Measurements from ENCODE around the gene GOLGA8S.
"Not testable (repeated sequence)": the region's sequence is repeated elsewhere in the genome, so short reads cannot be mapped to it uniquely, and the experiment has no call there.

GOLGA8S gene

GRCh38 chr15:23354448-23354847, at the start of gene GOLGA8S:
Gene GOLGA8S (plus strand): TSS chr15:23354748. CDS start chr15:23354810, 62 bp downstream.
- DNase-seq (ENCODE audit: low read depth in 3 of 3), result not testable (repeated sequence)

DNA sequence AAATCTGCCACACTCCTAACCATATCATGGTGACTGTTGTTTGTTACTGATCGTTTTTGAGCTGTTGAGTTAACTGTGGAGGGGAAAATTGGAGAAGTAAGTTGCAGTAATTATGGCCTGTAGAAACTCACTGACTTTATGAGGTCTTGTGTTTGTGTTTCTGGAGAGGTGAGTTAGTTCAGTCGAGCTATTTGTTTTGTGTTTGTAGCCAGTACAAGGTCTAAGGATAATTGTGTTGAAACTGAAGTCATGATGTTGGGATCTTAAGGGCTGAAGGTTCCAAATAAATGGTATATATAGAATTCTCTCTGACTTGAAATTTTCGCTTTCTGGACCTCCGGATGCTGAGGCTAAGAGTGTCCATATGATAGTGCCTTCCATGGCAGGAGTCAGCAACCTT, 49.7 kb upstream of the GOLGA8S start:
- not testable (repeated sequence) for DNase-seq (ENCODE audit: low read depth in 3 of 3)

- not testable (repeated sequence) for DNase-seq (ENCODE audit: low read depth in 3 of 3)
Observed at GRCh38 chr15:23305921-23306320, 48.6 kb upstream of the GOLGA8S start.

DNA sequence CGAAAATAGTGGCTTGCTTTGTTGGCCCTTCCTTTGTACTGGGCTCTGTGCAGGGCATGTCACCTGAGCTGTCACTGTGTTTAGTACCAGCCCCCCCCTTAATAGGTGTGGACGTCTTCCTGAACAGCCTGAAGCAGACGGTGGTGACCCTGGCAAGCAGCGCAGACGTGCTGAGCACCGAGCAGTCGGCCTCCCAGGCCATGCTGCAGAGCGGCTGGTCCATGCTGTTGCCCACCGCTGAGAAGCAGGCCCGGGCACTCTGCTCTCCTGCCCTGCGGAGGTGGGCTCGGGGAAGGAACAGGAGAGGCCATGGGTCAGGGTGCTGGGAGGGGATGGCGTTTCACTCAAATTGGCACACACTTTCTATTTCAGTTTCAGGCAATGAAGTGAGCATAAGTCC, 43.3 kb upstream of the GOLGA8S start:
- not testable (repeated sequence) for DNase-seq (ENCODE audit: low read depth in 3 of 3)

GRCh38 chr15:23334096-23334495, 20.5 kb upstream of the GOLGA8S start, which contains the start of gene GOLGA6L26:
Gene GOLGA6L26 (minus strand): TSS chr15:23334196. CDS start chr15:23334135, 61 bp downstream.
- not testable (repeated sequence) for DNase-seq (ENCODE audit: low read depth in 3 of 3)

GRCh38 chr15:23362622-23363021, 8.1 kb downstream of the GOLGA8S start:
- not testable (repeated sequence) for DNase-seq (ENCODE audit: low read depth in 3 of 3)

GRCh38 chr15:23364261-23364660, 9.7 kb downstream of the GOLGA8S start:
- not testable (repeated sequence) for DNase-seq (ENCODE audit: low read depth in 3 of 3)

DNA sequence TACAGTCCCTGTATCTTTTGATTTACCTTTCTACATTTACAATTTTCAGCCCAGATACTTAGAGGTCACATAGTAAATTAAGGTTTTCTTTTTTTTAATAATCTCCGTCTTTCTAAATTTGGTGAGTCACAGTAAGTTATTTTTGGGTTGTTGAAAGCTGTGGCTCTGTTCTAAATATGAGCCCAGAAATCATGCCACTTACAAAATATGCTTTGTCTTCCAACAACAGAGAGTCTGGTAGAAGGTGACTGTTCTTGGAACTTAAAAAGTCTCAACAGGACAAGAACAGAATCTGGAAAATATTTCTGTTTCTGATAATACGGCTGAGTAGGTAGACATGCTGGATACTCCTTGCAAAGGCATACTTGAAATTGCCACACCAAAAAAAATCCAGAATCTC, 16.0 kb downstream of the GOLGA8S start:
- no peak for DNase-seq (ENCODE audit: low read depth in 3 of 3)

- not testable (repeated sequence) for DNase-seq (ENCODE audit: low read depth in 3 of 3)
Observed at GRCh38 chr15:23371134-23371533, 16.6 kb downstream of the GOLGA8S start.

DNA sequence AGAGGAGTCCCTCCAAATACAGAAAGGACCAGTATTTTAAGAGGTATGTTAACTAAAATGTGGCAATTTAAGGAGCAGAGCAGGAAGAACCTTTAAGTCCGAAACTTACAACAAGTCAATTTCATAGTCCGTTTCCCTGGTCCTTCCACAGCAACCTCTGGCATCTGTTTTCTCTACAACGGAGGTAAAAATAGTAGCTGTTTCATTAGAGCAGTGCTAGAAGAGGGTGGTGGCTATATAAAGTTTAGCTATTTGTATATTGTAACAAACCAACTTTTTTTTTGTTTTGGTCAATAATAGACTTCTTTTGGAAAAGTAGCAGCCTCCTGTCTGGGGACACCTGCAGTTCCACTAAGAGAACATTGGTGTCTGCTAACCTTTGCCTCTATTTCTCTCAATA, 17.3 kb downstream of the GOLGA8S start:
- not testable (repeated sequence) for DNase-seq (ENCODE audit: low read depth in 3 of 3)

DNA sequence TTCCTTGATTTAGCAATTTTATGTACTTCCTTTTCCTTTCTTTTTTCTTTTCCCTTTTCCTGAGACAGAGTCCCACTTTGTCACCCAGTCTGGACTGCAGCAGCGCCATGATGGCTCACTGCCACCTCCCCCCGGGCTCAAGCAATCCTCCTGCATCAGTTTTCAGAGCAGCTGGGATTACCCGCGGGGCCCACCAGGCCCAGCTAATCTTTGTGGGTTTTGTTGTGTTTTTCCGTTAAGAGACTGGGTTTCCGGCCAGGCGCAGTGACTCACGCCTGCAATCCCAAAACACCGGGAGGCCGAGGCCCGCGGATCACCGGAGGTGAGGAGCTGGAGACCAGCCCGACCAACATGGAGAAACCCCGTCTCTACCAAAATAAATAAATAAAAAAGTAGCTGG, 17.7 kb downstream of the GOLGA8S start:
- no peak for DNase-seq (ENCODE audit: low read depth in 3 of 3)

DNA sequence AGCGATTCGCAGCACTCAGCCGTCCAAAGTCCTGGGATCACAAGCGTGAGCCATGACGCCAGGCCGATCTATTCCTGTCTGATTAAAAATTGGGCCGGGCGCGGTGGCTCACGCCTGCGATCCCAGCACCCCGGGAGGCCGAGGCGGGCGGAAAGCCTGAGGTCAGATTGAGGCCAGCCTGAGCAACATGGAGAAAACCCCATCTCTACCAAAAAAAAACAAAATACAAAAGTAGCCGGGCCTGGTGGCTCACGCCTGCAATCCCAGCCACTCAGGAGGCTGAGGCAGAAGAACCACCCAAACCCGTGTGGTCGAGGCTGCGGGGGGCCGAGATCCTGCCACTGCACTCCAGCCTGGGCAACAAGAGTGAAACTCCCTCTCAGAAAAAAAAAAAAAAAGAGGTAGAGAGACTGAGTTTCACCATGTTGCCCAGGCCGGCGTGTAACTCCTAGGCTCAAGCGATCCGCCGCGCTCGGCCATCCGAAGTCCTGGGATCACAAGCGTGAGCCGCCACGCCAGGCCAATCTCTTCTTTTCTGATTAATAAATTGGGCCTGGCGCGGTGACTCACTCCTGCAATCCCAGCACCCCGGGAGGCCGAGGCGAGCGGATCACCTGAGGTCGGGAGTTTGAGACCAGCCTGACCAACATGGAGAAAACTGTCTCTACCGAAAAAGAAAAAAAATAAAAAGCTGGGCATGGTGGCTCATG, 18.5 kb downstream of the GOLGA8S start:
- DNase-seq (ENCODE audit: low read depth in 3 of 3), result not testable (repeated sequence)

DNA sequence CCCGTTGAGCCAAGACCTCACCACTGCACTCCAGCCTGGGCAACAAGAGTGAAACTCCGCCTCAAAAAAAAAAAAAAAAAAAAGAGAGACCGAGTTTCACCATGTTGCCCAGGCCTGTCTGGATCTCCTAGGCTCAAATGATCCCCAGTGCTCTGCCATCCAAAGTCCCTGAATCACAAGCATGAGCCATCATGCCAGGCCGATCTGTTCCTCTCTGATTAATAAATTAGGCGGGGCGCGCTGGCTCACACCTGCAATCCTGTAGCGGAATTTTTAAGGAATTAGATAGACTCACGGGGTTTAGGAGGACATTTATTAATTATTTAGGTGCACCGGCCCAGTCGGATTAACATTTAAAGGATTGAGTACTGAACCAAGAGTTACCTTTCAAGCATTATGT, 19.7 kb downstream of the GOLGA8S start:
- not testable (repeated sequence) for DNase-seq (ENCODE audit: low read depth in 3 of 3)

DNA sequence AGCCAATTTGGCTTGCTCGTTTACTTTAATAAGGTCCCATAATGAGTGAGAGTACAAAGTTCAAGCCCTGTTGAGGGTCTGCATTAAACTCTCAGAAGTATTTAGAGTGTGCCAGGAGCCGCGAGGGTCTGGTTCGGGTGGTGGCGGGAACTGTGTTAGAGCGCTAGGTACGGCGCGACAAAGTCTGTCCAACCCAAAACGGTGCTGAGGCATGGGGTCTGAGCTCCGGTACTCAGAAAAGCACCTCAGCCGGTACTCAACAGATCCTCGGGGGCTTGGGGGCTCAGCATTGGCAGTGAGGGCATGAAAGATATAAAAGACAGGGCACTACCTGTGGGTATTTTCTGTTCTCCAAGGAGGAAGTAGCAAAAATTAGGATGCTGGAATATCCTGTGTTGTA, 24.4 kb downstream of the GOLGA8S start:
- DNase-seq (ENCODE audit: low read depth in 3 of 3), result not testable (repeated sequence)

GRCh38 chr15:23380700-23381099, 26.2 kb downstream of the GOLGA8S start:
- DNase-seq (ENCODE audit: low read depth in 3 of 3), result not testable (repeated sequence)

GRCh38 chr15:23381192-23381591, 26.6 kb downstream of the GOLGA8S start:
- not testable (repeated sequence) for DNase-seq (ENCODE audit: low read depth in 3 of 3)

- DNase-seq (ENCODE audit: low read depth in 3 of 3), result no peak
Observed at GRCh38 chr15:23384371-23384770, 29.8 kb downstream of the GOLGA8S start.

GRCh38 chr15:23385886-23386430, 31.4 kb downstream of the GOLGA8S start:
- DNase-seq (ENCODE audit: low read depth in 3 of 3), result no peak

DNA sequence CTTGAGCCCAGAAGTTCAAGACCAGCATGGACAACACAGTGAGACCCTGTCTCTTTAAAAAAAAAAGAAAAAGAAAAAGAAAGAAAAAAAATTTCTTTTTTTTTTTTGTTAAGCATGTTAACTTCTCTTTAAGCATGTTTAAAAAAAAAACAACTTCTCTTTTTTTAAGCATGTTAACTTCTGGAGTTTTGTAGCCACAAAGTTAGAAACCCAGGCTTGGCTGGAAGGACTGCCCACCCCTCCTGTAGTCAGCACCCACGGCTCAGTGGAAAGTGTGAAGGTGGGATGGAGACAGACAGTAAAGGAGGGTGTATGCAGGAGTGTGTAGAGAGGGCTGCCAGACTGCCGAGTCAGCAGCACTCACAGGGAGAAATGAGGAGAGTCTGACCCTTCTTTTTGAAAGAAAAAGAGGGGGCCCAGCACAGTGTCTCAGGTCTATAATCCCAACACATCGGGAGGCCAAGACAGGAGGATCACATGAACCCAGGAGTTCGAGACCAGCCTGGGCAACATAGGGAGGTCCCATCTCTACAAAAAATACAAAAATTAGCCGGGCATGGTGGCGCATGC, 33.2 kb downstream of the GOLGA8S start:
- no peak for DNase-seq (ENCODE audit: low read depth in 3 of 3)

GRCh38 chr15:23395030-23395692, 40.6 kb downstream of the GOLGA8S start:
- DNase-seq (ENCODE audit: low read depth in 3 of 3), result no peak

DNA sequence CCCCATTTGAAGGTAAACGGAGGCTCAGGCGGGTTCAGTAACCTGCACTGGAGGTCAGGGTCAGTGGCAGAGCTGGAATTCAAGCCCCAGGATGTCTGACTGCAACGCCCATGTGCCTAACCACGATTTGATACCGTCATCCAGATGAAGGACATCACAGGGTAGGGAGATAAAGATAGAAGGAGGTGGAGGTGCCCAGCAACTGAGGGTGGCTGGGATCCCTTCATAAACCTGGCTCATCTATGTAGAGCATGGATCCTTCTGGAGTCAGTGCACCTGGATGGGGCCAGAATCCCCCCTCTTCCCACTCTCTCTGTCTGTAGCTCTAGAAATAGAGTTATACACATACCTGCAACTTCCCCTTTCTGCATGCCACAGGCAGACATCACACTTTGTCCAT, 41.3 kb downstream of the GOLGA8S start:
- no peak for DNase-seq (ENCODE audit: low read depth in 3 of 3)

DNA sequence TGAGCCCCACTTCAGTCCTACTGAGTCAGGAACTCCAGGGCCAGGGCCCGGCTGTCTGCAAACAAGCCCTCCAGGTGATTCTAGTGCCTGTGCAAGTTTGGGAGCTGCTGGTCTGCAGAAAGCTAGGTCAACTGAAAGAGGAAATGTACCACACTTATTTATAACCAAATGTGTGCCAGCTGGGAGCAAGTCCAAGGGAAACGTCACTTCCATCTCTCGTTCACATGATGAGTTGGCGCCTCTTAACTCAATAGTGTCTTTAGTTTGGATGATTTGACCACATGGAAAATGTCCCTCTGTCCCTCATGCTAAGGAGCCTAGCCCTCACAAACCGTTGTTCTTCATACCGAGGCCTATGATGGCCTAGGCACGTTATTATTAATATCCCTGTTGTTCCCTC, 43.2 kb downstream of the GOLGA8S start:
- DNase-seq (ENCODE audit: low read depth in 3 of 3), result no peak

Data from stimulated activated CD4-positive, alpha-beta T cell treated with anti-CD3 and anti-CD28 coated beads, TNF-alpha, amount 100 ng/mL, for 48 hours (primary cell).